Testis (tissue), 2 donors: ENCODE measurements around the gene KNG1.

Experiments
- CTCF ChIP-seq, 3 experiments: fragments of 450-650 bp in 2 of 3; fragments of 200-600 bp in 1 of 3; sonication (generic) in 1 of 3; IDR thresholded peaks; one replicate each; pipeline ENCODE4 v1.5.1; 2016 to 2019; ENCODE audit warnings: antibody characterized with exemption in 3 of 3, mild to moderate bottlenecking in 2 of 3, moderate library complexity in 1 of 3
- POLR2A ChIP-seq: fragments of 450-650 bp; IDR thresholded peaks from one replicate; pipeline ENCODE4 v1.6.1; 2017; ENCODE audit warnings: antibody characterized with exemption, mild to moderate bottlenecking, moderate library complexity

- TF ChIP-seq CTCF (IDR thresholded peaks at IDR 0.05) (no peak), POLR2A (no peak)
Measured at GRCh38 chr3:186696522-186696921, 20.6 kb upstream of the KNG1 start.
